Measurements from ENCODE around the gene AACS.
"Not testable (repeated sequence)": the region's sequence is repeated elsewhere in the genome, so short reads cannot be mapped to it uniquely, and the experiment has no call there.

Gene AACS

DNA sequence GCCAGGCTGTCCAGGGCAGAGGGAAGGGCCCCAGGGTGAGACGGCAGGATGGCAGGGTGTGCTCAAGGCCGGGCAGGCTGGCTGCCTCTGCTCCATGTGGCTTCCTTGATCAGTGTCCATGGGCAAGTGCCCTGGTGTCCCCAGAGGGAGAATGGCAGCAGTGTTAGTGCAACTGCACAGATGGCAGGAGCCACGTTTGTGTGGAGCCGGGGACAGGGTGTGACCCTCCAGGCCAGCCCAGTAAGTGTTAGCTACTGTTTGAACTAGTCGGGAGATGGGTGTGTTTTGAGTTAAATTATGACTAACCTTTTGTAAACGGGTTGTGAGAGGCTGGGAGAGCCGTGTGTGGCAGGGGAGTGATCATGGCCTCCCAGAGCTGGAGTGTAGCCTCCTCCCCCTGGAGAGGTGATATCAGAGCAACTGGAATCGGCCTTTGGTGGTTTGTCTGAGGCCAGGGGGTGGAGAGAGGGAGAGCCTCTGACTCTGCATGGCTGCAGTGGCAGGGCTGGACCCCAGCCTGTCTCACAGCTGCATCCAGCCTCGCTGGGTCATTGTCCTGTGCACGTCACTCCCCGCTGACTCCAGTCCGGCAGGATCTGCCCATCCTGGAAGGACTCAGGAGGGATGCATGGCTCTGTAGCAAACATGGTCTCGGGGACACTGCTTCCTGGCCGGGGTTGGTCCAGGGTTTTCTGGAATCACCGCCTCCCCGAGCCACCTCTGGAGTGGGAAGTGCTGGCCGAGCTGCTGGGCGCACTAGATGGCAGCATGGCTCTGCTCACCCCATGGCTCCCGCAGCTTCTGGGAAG is 27.8 kb downstream of the AACS start:
- DNase-seq = no peak

DNA sequence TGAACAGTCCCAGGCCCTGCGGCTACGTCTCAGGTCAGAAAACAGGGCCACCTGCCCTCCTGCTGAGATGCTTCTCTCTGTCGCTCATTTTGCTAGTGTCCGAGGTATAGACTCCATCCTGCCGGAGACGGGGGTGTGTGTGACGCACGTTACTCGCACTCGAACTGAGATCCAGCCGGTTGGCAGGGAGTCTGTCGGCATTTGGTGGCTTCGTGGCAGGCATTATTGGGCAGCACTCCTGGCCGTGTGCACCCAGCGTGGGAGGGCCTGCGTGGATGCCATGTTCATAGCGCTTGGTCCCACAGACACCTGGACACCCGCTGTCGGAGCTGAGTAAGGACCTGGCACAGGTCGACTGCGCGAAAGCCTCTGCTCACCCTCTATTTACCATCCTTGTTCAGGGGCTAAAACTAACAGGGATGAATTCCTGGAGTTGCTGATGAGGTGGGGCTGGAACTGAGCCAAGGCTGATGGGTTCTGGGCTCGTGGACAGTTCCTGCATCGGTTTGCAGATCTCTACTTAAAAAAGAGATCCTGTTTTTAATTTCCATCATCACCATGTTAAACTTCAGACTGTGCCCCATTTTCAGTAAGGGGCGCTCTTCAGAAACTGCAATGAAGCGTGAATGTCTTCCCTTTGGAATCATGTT is 28.6 kb downstream of the AACS start:
- no peak for DNase-seq

DNA sequence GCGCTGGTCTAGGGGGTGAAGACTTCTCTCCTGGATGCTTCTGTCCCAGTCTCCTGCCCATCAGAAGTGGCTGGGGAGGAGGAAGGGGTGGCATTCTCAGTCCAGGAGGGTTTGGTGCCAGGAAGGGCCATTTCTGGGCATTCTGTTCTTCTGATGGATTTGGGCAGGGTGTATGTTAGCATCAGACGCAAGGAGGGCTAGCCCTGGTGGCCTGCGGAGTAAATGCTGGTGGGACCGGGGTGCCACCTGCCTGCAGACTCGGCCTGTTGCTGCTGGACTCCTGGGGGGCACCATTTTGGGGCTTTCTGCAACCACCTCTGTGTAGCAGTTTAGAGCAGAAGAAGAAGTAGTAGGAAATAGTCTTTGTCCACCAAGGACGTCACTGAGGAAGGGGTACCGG is 31.7 kb downstream of the AACS start:
- no peak for DNase-seq

DNA sequence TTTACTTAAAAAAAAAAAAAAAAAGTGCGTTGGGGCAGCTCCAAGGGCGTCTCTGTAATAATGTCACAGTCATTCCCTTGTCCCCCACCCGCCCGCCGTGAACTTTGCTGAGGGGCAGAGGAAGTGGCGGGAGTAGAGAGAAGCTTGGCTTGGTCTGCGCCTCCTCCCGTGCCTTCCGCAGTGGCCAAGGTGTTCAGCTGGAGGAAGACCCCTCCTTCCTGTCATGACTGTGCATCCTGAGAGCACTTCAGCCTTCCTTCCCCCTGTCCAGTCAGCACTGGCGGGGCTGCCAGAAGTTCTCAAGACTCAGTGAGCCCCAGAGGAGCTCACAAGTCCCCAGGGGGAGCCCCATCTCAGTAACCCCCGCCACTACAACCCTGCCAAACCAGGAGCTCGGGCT is 32.2 kb downstream of the AACS start:
- DNase-seq = no peak

DNA sequence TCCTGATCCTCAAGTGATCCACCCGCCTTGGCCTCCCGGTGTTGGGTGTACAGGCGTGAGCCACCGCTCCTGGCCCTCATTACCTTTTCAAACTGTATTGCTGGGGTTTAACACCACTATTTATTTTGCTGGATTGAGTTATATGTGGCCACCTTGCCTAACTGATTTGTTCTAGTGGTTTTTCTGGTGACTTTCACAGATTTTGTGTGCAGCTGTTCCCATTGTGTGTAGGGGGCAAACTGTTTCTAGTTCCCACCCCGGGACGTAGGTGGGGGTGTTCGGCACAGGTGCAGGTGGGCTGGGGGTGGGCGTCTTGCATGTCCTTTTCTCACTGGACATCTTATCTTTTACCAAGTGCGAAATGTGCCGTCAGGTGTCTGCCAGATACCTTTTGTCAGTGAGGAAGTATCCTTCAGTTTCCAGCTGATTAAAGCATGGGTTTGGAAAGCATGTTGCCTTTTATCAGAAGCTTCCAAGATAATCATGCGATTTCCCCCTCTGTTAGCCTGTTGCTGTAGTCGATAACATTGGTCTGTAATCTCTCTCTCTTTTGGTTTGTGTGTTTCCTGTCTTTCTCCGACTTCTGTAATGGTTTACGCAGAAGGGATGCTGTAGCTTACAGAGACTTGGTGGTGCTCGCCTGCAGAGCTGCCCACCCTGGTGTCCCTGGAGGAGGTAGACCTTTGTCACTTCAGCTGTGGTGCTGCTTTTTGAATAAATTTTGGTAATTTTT is 33.6 kb downstream of the AACS start:
- no peak for DNase-seq

DNA sequence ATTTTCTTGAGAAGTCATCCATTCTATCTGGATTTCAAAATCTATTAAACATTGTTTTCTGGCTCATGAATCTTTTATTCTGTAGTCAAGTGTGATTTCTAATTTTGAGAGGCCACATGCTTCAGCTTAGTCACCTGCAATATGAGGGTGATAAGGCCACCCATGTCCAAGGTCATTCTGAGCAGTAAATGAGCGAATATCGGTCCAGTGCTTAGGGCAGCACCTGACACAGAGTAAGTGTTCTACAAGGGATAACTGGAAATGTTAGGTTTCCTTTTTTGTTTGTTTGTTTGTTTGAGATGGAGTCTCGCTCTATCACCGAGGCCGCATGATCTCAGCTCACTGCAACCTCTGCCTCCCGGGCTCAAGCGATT is 34.2 kb downstream of the AACS start:
- no peak for DNase-seq

DNA sequence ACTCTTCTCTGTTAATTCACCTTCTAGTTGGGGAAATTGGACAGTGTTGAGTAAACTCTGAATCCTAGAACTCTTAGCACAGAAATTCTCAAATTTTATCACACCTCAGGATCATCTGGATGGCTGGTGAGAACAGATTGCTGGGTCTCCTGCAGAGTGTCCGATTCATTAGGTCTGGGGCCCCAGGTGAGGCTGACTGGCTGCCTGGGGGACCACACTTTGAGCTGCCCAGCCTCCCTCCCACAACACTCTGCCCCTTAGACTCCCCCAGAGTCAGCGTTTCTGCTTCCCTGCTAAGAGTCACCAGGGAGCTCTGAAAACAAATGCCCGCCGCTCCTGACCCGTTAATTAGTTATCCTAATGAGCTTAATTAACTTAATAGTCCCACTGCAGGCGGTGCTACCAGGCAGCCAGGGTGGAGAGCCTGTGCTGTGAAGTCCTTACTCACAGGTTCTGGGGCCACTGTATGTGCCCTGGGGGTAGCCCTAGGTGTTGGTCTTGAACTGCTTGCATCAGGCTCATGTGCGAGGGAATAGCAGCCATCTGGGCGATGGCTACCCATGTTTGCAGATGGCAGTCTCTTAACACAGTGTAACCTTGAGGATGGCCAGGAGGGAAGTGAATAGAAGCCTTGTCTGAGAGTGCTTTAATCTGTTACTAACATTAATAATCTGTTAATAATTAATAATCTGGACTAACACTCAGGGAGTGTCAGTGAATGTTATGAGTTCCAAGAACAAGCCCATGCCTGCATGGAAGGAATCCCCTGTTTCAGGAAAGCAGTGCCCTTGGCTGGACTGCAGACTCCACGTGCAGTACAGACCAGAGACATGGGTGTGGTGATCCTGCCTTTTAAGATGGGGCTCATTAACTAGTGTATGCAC is 35.6 kb downstream of the AACS start:
- DNase-seq = no peak

DNA sequence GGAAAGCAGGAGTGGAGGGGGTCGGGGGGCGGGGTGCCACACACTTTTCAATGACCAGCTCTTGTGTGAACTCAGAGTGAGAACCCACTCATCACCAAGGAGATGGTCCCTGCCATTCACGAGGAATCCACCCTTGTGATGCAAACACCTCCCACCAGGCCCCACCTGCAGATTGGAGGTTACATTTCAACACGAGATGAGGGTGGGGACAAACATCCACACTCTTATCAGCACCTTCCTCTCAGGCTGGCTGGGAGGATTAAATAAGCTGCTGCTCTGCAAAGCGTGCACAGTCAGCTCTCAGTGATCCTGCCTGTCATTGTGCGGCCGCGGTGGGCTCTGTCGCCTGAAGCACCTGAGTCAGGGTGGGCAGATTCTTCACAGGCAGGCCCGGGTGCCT is 39.7 kb downstream of the AACS start:
- DNase-seq = no peak

DNA sequence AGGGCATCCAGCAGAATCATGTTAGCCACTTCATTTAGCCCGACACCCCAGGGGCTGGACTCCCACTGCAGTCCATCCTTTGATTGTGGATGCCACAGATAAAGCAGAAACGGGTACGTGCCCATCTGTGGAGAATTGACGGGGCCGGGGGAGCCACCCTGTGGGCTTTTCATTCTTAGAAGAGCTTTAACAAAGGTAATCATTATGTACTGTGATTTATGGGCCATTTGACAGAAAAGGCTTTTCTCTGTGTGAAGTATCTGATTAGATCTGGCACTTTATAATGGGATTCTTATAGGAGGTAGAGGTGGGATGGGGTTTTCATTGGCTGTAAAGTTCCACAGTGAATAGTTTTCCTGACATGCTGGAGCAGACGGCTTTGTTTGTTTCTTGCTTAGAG is 40.4 kb downstream of the AACS start:
- DNase-seq = no peak

DNA sequence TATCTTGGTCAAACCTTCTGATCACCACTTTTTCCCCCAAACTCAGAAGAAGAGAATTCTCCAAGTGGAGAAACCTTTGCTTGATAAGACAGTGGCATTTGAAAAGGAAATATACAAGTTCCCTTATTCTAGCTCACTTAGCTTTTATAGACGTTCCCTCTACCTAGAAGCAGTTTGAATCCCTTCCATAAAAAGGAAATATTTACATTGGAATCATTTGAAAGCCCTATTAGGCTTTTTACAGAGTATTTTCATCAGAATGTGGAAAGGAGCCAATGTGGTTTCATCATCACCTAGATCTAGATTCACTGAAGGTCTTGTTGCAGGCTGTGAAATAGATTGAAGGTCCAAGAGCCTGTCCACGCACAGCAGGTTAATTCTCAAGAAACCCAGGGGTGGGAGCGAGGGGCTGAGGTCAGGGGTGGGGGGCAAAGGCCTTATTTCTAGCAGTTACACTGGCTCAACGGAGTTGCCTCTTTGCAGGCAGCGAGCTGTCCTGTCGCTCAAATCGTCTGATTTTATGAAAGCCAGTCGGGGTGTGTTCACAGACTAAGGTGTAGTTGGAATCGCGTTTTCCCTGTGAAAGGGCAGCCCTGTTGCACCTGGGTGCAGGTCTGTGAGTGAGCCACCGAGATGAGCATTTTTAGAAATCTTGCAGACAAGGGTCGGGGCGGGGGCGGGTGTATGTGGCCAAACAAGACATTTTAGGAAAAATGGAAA is 45.6 kb downstream of the AACS start:
- DNase-seq = peak; percentile 3

DNA sequence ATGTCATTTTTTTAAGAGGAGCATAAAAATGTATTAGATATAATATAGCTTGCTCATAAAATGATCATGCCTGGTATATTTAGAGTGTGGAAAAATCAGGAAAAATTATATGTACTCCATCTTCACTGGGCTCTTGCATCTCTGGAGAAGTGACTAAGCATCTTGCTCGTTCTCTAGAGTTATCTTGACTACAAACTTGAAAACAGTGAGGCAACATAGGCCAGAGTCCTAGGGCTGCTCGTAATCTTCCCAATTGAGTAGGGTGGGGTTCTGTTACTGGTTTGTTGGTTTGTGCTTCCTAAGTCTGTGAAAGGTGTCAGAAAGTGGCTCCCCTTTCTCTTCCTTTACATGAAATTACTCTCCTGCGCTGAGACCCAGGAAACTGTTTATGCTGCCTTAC is 46.2 kb downstream of the AACS start:
- DNase-seq = no peak

DNA sequence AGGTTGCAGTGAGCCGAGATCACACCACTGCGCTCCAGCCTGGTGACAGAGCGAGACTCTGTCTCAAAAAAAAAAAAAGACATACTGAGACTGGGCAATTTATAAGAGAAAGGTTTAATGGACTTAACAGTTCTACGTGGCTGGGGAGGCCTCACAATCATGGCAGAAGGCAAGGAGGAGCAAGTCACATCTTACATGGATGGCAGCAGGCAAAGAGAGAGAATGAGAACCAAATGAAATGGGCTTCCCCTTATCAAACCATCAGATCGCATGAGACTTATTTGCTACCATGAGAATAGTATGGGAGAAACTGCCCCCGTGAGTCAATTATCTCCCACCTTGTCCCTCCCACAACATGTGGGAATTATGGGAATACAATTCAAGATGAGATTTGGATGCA is 47.4 kb downstream of the AACS start:
- DNase-seq = not testable (repeated sequence)

DNA sequence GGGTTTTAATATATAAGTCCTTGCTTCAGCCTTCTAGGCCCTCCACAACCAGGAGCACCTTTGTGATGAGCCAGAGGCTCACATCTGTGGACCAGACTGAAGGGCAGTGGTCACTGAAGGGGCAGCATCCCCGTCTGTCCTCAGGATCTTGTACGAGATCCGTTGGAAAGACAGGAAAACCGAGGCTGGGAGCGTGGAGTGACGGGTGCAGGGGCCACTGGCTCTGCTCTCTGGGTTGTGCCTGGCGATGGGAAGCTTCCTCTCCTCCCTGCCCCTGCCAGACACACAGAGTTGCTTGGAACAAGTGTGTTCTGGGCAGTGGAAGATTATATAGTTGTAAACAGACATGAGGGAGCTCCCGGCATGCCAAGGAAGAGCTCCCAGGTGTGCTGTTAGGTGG is 48.0 kb downstream of the AACS start:
- no peak for DNase-seq

DNA sequence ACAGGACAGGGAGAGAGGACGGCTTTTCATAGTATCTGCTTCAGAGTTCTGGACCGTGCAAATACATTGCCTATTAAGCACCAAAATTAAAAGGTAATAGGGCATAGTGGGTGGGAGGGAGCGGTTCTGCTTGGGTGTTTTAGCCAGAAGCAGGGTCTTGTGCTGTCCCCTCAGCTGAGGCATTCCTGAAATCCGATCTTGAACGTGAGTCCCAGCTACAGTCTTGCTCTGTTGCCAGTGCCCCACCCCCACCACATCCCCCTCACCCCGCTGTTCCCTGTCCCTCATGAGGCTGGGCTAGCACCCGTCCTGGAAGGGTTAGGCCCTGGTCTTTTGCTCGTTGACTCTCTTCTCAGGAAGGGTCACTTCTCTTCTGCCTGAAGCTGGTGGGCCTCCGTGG is 48.6 kb downstream of the AACS start:
- DNase-seq = no peak

DNA sequence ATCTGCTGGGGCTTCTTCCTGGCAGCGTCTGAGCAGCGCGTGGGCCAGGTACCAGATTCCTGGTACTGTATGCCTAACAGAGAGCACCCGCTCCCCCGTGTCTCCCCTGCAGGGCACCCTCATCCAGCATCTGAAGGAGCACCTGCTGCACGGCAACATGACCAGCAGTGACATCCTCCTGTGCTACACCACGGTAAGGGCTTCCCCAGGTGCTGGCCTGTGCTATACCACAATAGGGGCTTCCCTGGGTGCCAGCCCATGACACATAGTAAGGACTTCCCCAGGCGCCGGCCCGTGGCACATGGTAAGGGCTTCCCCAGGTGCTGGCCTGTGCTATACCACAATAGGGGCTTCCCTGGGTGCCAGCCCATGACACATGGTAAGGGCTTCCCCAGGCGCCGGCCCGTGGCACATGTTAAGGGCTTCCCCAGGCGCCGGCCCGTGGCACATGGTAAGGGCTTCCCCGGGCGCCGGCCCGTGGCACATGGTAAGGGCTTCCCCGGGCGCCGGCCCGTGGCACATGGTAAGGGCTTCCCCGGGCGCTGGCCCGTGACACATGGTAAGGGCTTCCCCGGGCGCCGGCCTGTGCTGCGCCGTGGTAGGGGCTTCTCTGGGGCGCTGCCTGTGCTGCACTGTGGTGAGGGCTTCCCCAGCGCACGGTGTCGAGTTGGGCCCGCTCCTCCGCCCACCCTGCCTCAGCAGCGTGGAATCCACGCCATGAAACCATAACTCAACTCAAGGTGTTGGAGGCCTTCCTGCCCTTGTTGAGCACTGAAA is 49.3 kb downstream of the AACS start:
- DNase-seq = no peak

DNA sequence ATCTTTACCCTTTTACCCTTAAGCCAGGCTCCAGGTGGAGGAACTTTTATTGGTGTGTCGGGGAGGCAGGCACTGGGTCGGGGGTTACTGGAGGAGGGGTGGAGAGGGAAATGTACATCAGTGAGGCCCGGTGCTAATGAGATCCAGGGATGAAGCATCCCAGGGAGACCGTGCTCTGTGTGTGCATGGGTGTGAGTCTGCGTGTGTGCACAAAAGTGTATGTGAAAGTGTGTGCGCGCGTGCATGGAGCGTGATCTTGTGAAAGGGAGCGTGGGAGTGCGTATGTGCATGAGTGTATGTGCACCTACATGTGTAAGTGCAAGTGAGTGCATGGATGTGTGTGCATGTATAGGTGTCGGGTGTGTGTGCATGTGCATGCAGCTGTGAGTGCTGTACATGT is 55.3 kb downstream of the AACS start:
- no peak for DNase-seq

DNA sequence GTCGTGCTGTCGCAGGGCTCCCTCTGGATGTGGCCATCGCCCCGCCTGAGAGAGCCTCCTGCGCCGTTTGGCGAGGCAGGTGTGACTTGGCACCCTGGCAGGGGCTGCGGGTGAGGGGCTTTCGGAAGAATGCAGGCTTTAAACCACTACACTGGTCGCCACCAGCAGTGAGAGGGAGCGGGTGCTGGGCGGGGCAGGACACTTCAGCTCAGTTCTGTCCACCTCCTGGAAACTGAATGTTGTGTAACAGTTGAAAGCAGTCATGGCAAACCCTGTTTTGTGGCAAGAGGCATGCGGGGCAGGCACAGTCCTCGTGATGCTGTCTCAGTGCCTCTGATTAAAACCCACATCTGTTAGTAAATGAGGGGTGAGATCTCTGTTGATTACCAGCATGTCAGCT is 55.9 kb downstream of the AACS start:
- DNase-seq = no peak

DNA sequence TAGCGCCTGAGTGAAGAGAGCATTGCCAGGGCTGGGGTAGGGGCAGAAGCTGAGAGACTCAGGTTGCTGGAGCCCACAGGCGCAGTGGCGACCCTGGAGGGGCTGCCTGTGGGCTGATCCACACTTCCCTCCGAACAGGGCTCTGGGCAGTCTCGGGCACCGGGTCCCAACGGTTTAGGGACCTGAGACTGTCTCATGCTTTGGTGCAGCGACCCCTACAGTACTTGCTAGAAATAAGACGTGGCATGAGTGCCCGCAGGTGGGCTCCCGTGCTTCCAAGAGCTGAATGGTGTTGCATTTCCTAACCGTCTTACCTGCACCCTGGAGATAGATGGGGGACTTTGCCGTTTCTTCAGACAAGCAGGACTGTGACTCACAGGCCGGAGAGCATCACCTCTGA is 57.4 kb downstream of the AACS start:
- DNase-seq = no peak

DNA sequence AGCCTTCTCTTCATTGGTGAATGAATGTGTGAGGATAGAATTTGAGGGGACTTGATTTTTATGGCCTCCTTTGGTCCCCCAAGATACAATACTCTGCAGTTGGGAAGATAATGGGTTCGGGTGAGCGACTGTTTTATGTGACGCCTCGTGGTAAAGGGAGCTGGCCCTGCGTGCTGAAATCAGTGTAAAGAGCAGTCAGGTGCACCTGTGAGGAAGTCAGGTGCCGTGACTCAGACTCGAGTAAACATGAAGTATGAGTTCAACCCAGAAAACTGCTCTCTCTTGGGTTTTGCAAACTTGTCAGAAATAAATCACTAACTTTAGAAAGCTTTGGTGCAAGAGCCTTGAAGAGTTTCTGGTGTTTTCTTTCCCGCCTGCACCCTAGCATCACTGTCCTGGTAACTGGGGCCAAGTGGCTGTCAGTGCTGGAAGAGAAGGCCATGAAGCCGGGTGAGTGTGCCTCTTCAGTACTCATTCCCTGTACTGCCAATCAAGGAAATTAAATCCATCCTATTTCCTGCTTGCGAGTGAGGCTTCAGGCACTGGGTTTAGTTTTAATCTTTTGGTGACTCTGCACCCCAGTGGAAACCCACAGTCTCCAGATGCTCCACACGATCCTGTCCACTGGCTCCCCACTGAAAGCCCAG is 59.2 kb downstream of the AACS start:
- no peak for DNase-seq

DNA sequence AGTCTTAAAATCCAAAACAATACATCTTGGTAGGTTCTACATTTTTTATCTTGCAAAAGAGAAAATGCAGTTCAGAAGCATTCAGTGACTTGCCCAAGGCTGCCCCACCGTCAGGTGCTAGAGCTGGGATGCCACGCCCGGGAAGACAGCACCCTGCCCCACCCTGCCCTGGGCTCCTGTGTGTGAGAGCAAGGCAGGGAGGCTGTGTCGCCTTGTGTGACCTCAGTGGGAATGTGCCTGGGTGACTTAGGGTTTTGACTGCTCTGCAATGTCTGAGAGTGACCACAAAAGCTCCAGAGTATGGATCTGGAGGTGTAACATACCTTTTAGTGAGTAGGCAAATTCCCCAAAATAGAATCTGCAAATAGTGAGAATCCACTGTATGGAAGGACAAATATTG is 60.0 kb downstream of the AACS start:
- DNase-seq = no peak

All from HCEC 1CT (cell line).